OCI-M2 (cell line): ENCODE data around the gene LCORL.
"Not testable (repeated sequence)": the region's sequence is repeated elsewhere in the genome, so short reads cannot be mapped to it uniquely, and the experiment has no call there.

Experiments used
- DNase-seq: peaks from one replicate; lab custom pipeline; 2025; ENCODE audit not compliant: unreplicated experiment; lab: John Stamatoyannopoulos, UW

The LCORL gene

GRCh38 chr4:18020145-18020670, 1.3 kb downstream of the LCORL start:
- DNase-seq: no peak

- no peak for DNase-seq
These were observed 7.3 kb downstream of the LCORL start for GRCh38 chr4:18014269-18014668.

GRCh38 chr4:18012807-18013462, 8.6 kb downstream of the LCORL start:
- DNase-seq: no peak

GRCh38 chr4:18012134-18012806, 9.3 kb downstream of the LCORL start:
- DNase-seq: no peak

GRCh38 chr4:18007625-18008024, 13.9 kb downstream of the LCORL start:
- DNase-seq: no peak

- not testable (repeated sequence) for DNase-seq
These were observed 15.1 kb downstream of the LCORL start for GRCh38 chr4:18006432-18006831.

- DNase-seq: no peak
These were observed 24.4 kb downstream of the LCORL start for GRCh38 chr4:17997129-17997528.

GRCh38 chr4:17995165-17995564, 26.4 kb downstream of the LCORL start:
- no peak for DNase-seq

- DNase-seq: no peak
These were observed 35.7 kb downstream of the LCORL start for GRCh38 chr4:17985832-17986231.

- DNase-seq: no peak
These were observed 40.5 kb downstream of the LCORL start for GRCh38 chr4:17981063-17981462.

GRCh38 chr4:17968721-17969120, 52.8 kb downstream of the LCORL start:
- DNase-seq: no peak

- no peak for DNase-seq
These were observed 54.5 kb downstream of the LCORL start for GRCh38 chr4:17967078-17967477.

GRCh38 chr4:17966312-17966711, 55.2 kb downstream of the LCORL start:
- DNase-seq: no peak

- no peak for DNase-seq
These were observed 57.0 kb downstream of the LCORL start for GRCh38 chr4:17964576-17964975.

- no peak for DNase-seq
These were observed 59.4 kb downstream of the LCORL start for GRCh38 chr4:17962171-17962570.

- no peak for DNase-seq
These were observed 60.3 kb downstream of the LCORL start for GRCh38 chr4:17961249-17961648.

- DNase-seq: no peak
These were observed 63.4 kb downstream of the LCORL start for GRCh38 chr4:17958181-17958580.

GRCh38 chr4:17957688-17958087, 63.9 kb downstream of the LCORL start:
- no peak for DNase-seq

- DNase-seq: no peak
These were observed 65.3 kb downstream of the LCORL start for GRCh38 chr4:17956245-17956644.

GRCh38 chr4:17945303-17945702, 76.3 kb downstream of the LCORL start:
- DNase-seq: no peak

- DNase-seq: no peak
These were observed 79.8 kb downstream of the LCORL start for GRCh38 chr4:17941731-17942130.

- DNase-seq: no peak
These were observed 82.5 kb downstream of the LCORL start for GRCh38 chr4:17939054-17939453.

- no peak for DNase-seq
These were observed 87.3 kb downstream of the LCORL start for GRCh38 chr4:17934286-17934685.
